H1 (cell line): ENCODE results near the gene GMFB. TPM values are rescaled to one million over a fixed set of nuclear protein-coding genes. Genes with fewer than 3 reads are reported as not detected.

Experiments
- CTCF ChIA-PET: fragments of 300-600 bp; sonication (Branson Sonifier 250); formaldehyde crosslinking; loops from one replicate; lab custom pipeline; 2021; ENCODE audit not compliant: partially characterized antibody; lab: Charles Lee
- POLR2A ChIA-PET: fragments of 300-600 bp; sonication (Branson Sonifier 250); formaldehyde crosslinking; loops from one replicate; lab custom pipeline; 2021; ENCODE audit warnings: inconsistent platforms; ENCODE audit not compliant: partially characterized antibody; lab: Charles Lee
- DNase-seq, 2 experiments: peaks; one replicate each; pipeline versions ENCODE4 v3.0.0 to v3.0.0-alpha.2; 2010 to 2022; ENCODE audit warnings: low spot score in 2 of 2, low read depth in 1 of 2, mixed read lengths in 1 of 2
- FAIRE-seq: peaks from 2 replicates; lab custom pipeline; 2011; peaks lifted over from hg19 to GRCh38; lab: Jason Lieb, UNC
- H2AFZ ChIP-seq: 2 replicates; pipeline ENCODE4 v1.8.1; 2012; ENCODE audit warnings: low read length, inconsistent platforms
- H2AK5ac ChIP-seq: 2 replicates; pipeline ENCODE4 v1.6.1; 2013; ENCODE audit warnings: low read depth, low read length
- H2BK120ac ChIP-seq: replicated peaks from 2 replicates; pipeline ENCODE3; 2013; ENCODE audit warnings: low read depth, low read length, inconsistent platforms
- H2BK12ac ChIP-seq: 2 replicates; pipeline ENCODE4 v1.6.1; 2013; ENCODE audit warnings: low read depth, low read length
- H2BK15ac ChIP-seq: 2 replicates; pipeline ENCODE4 v1.6.1; 2013; ENCODE audit warnings: low read length
- H2BK20ac ChIP-seq: 2 replicates; pipeline ENCODE4 v1.6.1; 2013; ENCODE audit warnings: low read length
- H2BK5ac ChIP-seq: 2 replicates; pipeline ENCODE4 v1.6.1; 2013; ENCODE audit warnings: low read depth, low read length
- H3K14ac ChIP-seq: 2 replicates; pipeline ENCODE4 v1.6.1; 2013; ENCODE audit warnings: inconsistent platforms; ENCODE audit not compliant: insufficient read length
- H3K18ac ChIP-seq: 2 replicates; pipeline ENCODE4 v1.6.1; 2013; ENCODE audit warnings: low read length; ENCODE audit errors: extremely low read depth
- H3K23ac ChIP-seq: 2 replicates; pipeline ENCODE4 v1.6.1; 2013; ENCODE audit warnings: inconsistent platforms; ENCODE audit not compliant: insufficient read length
- H3K23me2 ChIP-seq: 2 replicates; pipeline ENCODE4 v1.6.1; 2013; ENCODE audit warnings: low read depth, low read length
- H3K27ac ChIP-seq: 2 replicates; pipeline ENCODE4 v1.6.1; 2011; ENCODE audit warnings: low read depth, low read length, inconsistent platforms
- H3K27me3 ChIP-seq, 4 experiments: replicated peaks in 1 of 4; 1 replicate in 1 of 4; 2 replicates in 3 of 4; pipeline versions ENCODE4 v1.6.1 to v1.8.1; 2011 to 2013; ENCODE audit warnings: low read length in 3 of 4, mild to moderate bottlenecking in 3 of 4, inconsistent platforms in 2 of 4, mixed read lengths in 2 of 4, moderate library complexity in 1 of 4; ENCODE audit not compliant: control insufficient read depth in 3 of 4, insufficient read depth in 3 of 4; ENCODE audit errors: extremely low read depth in 1 of 4
- H3K36me3 ChIP-seq, 4 experiments: 2 replicates each; pipeline versions ENCODE4 v1.6.1 to v1.8.1; 2011 to 2013; ENCODE audit warnings: mild to moderate bottlenecking in 4 of 4, low read length in 3 of 4, moderate library complexity in 2 of 4, control low read depth in 1 of 4, inconsistent platforms in 1 of 4; ENCODE audit not compliant: insufficient read depth in 4 of 4, control insufficient read depth in 2 of 4
- H3K4ac ChIP-seq: replicated peaks from 2 replicates; pipeline ENCODE3; 2013; ENCODE audit warnings: low read length, low read depth, mixed read lengths, inconsistent platforms; ENCODE audit not compliant: insufficient read length
- H3K4me1 ChIP-seq, 4 experiments: replicated peaks in 1 of 4; 1 replicate in 1 of 4; 2 replicates in 3 of 4; pipeline versions ENCODE4 v1.6.1 to v1.8.1; 2011 to 2013; ENCODE audit warnings: low read length in 3 of 4, inconsistent platforms in 2 of 4, mixed read lengths in 1 of 4; ENCODE audit not compliant: insufficient read depth in 4 of 4, control insufficient read depth in 3 of 4
- H3K4me2 ChIP-seq, 2 experiments: 2 replicates each; pipeline versions ENCODE4 v1.6.1 to v1.8.1; 2011 to 2013; ENCODE audit warnings: low read depth in 2 of 2, low read length in 2 of 2, control low read depth in 1 of 2, inconsistent platforms in 1 of 2, mild to moderate bottlenecking in 1 of 2; ENCODE audit not compliant: insufficient read depth in 1 of 2
- H3K4me3 ChIP-seq, 4 experiments: fragments of 200-600, 300-600 bp in 1 of 4; sonication (generic), shearing (Covaris generic), sonication (Bioruptor Twin) in 1 of 4; 2 replicates each; pipeline versions ENCODE4 v1.5.1 to v1.8.1; 2011 to 2016; ENCODE audit warnings: low read length in 4 of 4, low read depth in 3 of 4, control low read depth in 2 of 4, inconsistent platforms in 2 of 4, mild to moderate bottlenecking in 2 of 4, mixed read lengths in 1 of 4, moderate library complexity in 1 of 4; ENCODE audit not compliant: insufficient read depth in 2 of 4; ENCODE audit errors: extremely low read depth in 1 of 4
- H3K56ac ChIP-seq: replicated peaks from 2 replicates; pipeline ENCODE3; 2013; ENCODE audit warnings: low read depth, mild to moderate bottlenecking, mixed read lengths, low read length, inconsistent platforms; ENCODE audit not compliant: insufficient read length
- H3K79me1 ChIP-seq: 2 replicates; pipeline ENCODE4 v1.6.1; 2013; ENCODE audit warnings: low read depth, low read length, control low read depth
- H3K79me2 ChIP-seq, 2 experiments: 2 replicates each; pipeline versions ENCODE4 v1.6.1 to v1.8.1; 2012 to 2013; ENCODE audit warnings: low read length in 2 of 2, mild to moderate bottlenecking in 2 of 2, inconsistent platforms in 1 of 2; ENCODE audit not compliant: insufficient read depth in 2 of 2, control insufficient read depth in 1 of 2
- H3K9ac ChIP-seq, 4 experiments: replicated peaks in 1 of 4; 1 replicate in 1 of 4; 2 replicates in 3 of 4; pipeline versions ENCODE4 v1.6.1 to v1.8.1; 2011 to 2013; ENCODE audit warnings: low read depth in 3 of 4, low read length in 3 of 4, control low read depth in 2 of 4, mild to moderate bottlenecking in 2 of 4, moderate library complexity in 2 of 4, inconsistent platforms in 1 of 4; ENCODE audit errors: extremely low read depth in 1 of 4
- H3K9me3 ChIP-seq, 2 experiments: 2 replicates each; pipeline versions ENCODE4 v1.6.1 to v1.8.1; 2012 to 2013; ENCODE audit warnings: mild to moderate bottlenecking in 2 of 2, moderate library complexity in 2 of 2, control low read depth in 1 of 2, inconsistent platforms in 1 of 2, low read depth in 1 of 2, low read length in 1 of 2, mixed read lengths in 1 of 2; ENCODE audit not compliant: insufficient read depth in 2 of 2
- H4K20me1 ChIP-seq, 2 experiments: replicated peaks in 1 of 2; 2 replicates each; pipeline versions ENCODE3 to v1.8.1; 2011 to 2013; ENCODE audit warnings: inconsistent platforms in 2 of 2, low read length in 2 of 2, mild to moderate bottlenecking in 1 of 2; ENCODE audit not compliant: insufficient read depth in 2 of 2, control insufficient read depth in 1 of 2
- H4K5ac ChIP-seq: 2 replicates; pipeline ENCODE4 v1.6.1; 2013; ENCODE audit warnings: low read length, low read depth, mixed read lengths, inconsistent platforms; ENCODE audit not compliant: insufficient read length
- H4K8ac ChIP-seq: 2 replicates; pipeline ENCODE4 v1.8.0; 2013; ENCODE audit warnings: mild to moderate bottlenecking, moderate library complexity, low read length, inconsistent platforms; ENCODE audit not compliant: insufficient read depth; ENCODE audit errors: extremely low read depth
- H4K91ac ChIP-seq: replicated peaks from 2 replicates; pipeline ENCODE3; 2013; ENCODE audit warnings: low read length, mixed read lengths, inconsistent platforms; ENCODE audit not compliant: insufficient read length
- ASH2L ChIP-seq: fragments of 200-600, 300-600 bp; sonication (generic); IDR thresholded peaks from one replicate; pipeline ENCODE4 v1.7.1; 2017; ENCODE audit warnings: low read length
- BRCA1 ChIP-seq: IDR thresholded peaks from 2 replicates; pipeline ENCODE4 v1.6.1; 2012; ENCODE audit warnings: low read depth, low read length, improper control_type of control experiment
- CBX5 ChIP-seq: fragments of 300-800, 300-1000 bp; sonication (generic); IDR thresholded peaks from 2 replicates; pipeline ENCODE4 v1.7.1; 2016; ENCODE audit warnings: antibody characterized with exemption, low read length, low read depth
- CTBP2 ChIP-seq: IDR thresholded peaks from 2 replicates; pipeline ENCODE4 v1.7.0; 2011; ENCODE audit warnings: borderline replicate concordance, mild to moderate bottlenecking, moderate library complexity, mixed read lengths, low read length; ENCODE audit not compliant: insufficient read depth, insufficient read length
- GTF2F1 ChIP-seq: IDR thresholded peaks from 2 replicates; pipeline ENCODE4 v1.6.1; 2012; ENCODE audit warnings: low read depth, low read length, improper control_type of control experiment, borderline replicate concordance
- HDAC6 ChIP-seq: IDR thresholded peaks from one replicate; pipeline ENCODE4 v1.7.1; 2012; ENCODE audit warnings: low read depth, mild to moderate bottlenecking, inconsistent platforms, low read length, moderate library complexity
- RXRA ChIP-seq: IDR thresholded peaks from 2 replicates; pipeline ENCODE4 v1.6.1; 2011; ENCODE audit warnings: low read depth, mild to moderate bottlenecking, low read length, moderate library complexity; ENCODE audit not compliant: insufficient read depth
- SIRT6 ChIP-seq: IDR thresholded peaks from one replicate; pipeline ENCODE4 v1.7.1; 2012; ENCODE audit warnings: low read length, inconsistent platforms
- WGBS, 2 experiments: shearing (Covaris generic) in 1 of 2; methylation state at CpG; one replicate each; pipeline versions ENCODE4 v1.1.6 to v1.1.7; 2013 to 2015; ENCODE audit warnings: low lambda C conversion rate in 2 of 2, mixed read lengths in 2 of 2, inconsistent platforms in 1 of 2, low coverage in 1 of 2, missing lambda C conversion rate in 1 of 2; ENCODE audit not compliant: insufficient replicate concordance in 2 of 2, insufficient coverage in 1 of 2, insufficient read length in 1 of 2; ENCODE audit errors: extremely low coverage in 1 of 2, missing lambda C conversion rate in 1 of 2; 5-methylcytosine and 5-hydroxymethylcytosine counted together
- polyA plus RNA-seq, 7 experiments: library from polyadenylated mRNA; depleted of rRNA in 3 of 7; stranded (reverse) in 5 of 7; unstranded in 2 of 7; fragments of >200 nt in 5 of 7; fragments of 200-250 nt in 2 of 7; gene quantifications; 1 replicate in 5 of 7; 2 replicates in 1 of 7; 4 replicates in 1 of 7; pipeline versions ENCODE4 v1.2.1 to v1.2.3, GENCODE V29; 2011 to 2013; ENCODE audit warnings: missing spikeins in 2 of 7, mixed read lengths in 2 of 7
- total RNA-seq: library from RNA; stranded (reverse); fragmentation: NEBNext Ultra II Directional; extraction: Animal tissue kit (Norgen Biotek cat#: 25700); gene quantifications from 2 replicates; pipeline ENCODE4 v1.2.1, GENCODE V29; 2021
- TF ChIP-seq, protein P1 (sequence below): IDR thresholded peaks from 2 replicates; pipeline ENCODE4 v1.6.1; 2011; ENCODE audit warnings: low read depth, mild to moderate bottlenecking, low read length; ENCODE audit not compliant: insufficient read depth

Gene GMFB
- total and polyA plus RNA-seq, 2 of the 8 experiments (the other 6 are each of a cell fraction or from before 2014, with no cell fraction given), result 17.9 to 77.3 TPM

GRCh38 chr14:54481695-54482094 is 7.1 kb downstream of the GMFB start:
- no peak overlapping the region for H3K23ac ChIP-seq
- H3K36me3 ChIP-seq, result peaks cover 0 to 48% (median 6%) of the 10 kb centered on the region in 4 experiments; a peak in 6 of 8 replicates

More at GRCh38 chr14:54481695-54482094, 7.1 kb downstream of the GMFB start:
- H3K79me2 ChIP-seq, result peaks cover 3 to 39% of the 10 kb centered on the region in 2 experiments; a peak in 3 of 4 replicates
- H2BK20ac ChIP-seq, result no peak overlapping the region
- H4K8ac ChIP-seq, result no peak overlapping the region
- H3K9me3 ChIP-seq, result no peaks in the 10 kb centered on the region
- 90% methylated on average over 2 of the region's 2 CpGs; no CpG with 5 or more reads in 1 of the 2 experiments for WGBS, 2 experiments
- no peak overlapping the region for H2BK120ac ChIP-seq
- H4K91ac ChIP-seq, result no peak overlapping the region
- peaks cover 0 to 5% of the 10 kb centered on the region in 2 experiments for H4K20me1 ChIP-seq
- FAIRE-seq, result no peak
- CTCF ChIA-PET, result interaction anchor here (2.1 kb wide), 1 partner anchor 115 kb away, joined by 5 read pairs; no protein-coding TSS in a partner anchor
- H3K27me3 ChIP-seq, result no peaks in the 10 kb centered on the region
- no peak overlapping the region for H3K4me2 ChIP-seq
- H2BK15ac ChIP-seq, result no peak overlapping the region
- no peak overlapping the region for H2AFZ ChIP-seq
- H2AK5ac ChIP-seq, result no peak overlapping the region
- H3K18ac ChIP-seq, result no peak overlapping the region
- no peak overlapping the region for H2BK12ac ChIP-seq
- H3K27ac ChIP-seq, result no peak overlapping the region
- TF ChIP-seq HDAC6, result no peak
- no peak for TF ChIP-seq BRCA1
- no peak for TF ChIP-seq CTBP2
- no peak for TF ChIP-seq SIRT6
- TF ChIP-seq, protein P1, sequence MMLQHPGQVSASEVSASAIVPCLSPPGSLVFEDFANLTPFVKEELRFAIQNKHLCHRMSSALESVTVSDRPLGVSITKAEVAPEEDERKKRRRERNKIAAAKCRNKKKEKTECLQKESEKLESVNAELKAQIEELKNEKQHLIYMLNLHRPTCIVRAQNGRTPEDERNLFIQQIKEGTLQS, result no peak
- no peak for TF ChIP-seq RXRA
- TF ChIP-seq ASH2L, result no peak
- no peak for TF ChIP-seq GTF2F1
- TF ChIP-seq CBX5, result no peak
- no peak overlapping the region for H3K4ac ChIP-seq
- no peak overlapping the region for H3K56ac ChIP-seq
- H3K9ac ChIP-seq, result no peak overlapping the region
- no peaks in the 10 kb centered on the region for H3K4me1 ChIP-seq
- H3K79me1 ChIP-seq, result no peaks in the 10 kb centered on the region
- H3K14ac ChIP-seq, result no peak overlapping the region
- POLR2A ChIA-PET, result interaction anchor here (0.9 kb wide), 1 partner anchor 9 kb away, joined by 3 read pairs; no protein-coding TSS in a partner anchor
- no peak overlapping the region for H4K5ac ChIP-seq
- no peak overlapping the region for H3K4me3 ChIP-seq
- H2BK5ac ChIP-seq, result no peak overlapping the region
- no peak for DNase-seq
- no peaks in the 10 kb centered on the region for H3K23me2 ChIP-seq
